NCI-H2196 treated with DMSO at 0.1 percent for 48 hours (cell line): ENCODE results near the gene MRPL9.
A peak's percentile ranks its signal among the peaks of the same experiment; 100 is the strongest.

Experiments
- DNase-seq: peaks from one replicate; lab custom pipeline; 2025; ENCODE audit not compliant: unreplicated experiment; lab: John Stamatoyannopoulos, UW

MRPL9 gene

DNA sequence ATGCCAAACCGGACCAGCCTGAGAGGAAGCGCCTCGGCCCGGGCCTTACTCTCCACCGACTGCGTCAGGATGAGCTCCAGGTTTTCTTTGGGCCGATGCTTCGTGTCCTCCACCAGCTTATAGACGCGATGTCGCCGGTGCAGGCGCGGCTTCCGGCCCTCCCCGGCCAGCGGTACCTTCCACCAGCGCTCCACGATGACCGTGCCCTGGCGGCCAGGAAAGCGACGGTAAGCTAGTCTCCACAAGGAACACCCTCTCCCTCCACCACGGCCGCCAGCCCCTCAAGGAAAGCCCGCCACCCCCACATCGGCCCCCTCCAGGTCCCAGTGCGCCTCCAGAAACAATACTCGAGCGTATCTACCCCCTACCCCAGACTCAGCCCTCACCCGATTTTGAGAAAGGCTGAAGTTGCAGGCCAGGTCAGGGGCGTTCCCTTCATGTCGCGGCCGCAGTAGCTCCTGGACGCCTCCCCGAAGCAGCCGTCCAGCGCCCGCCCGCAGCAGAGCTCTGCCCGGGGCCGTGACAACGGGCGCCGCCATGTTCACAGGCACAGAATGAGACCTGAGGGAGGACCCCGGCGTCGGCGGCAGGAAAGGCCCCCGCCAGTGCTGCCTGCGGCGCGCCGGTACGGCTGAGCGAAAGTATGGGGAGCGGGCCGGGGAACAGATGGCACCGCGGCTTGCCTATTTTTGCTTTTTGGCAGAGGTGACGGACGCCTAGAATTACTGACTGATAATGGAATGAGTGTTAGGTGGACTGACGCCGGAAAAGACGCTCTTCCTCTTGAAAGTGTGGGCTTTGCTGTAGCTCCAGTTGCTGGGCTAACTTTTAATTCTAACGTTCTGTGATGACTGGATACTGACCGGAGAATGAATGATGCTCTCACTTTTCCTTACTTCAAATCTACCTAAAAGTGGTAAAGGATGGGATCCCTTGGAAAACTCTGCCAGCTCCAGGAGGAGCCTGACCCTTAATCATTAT lies at the start of gene MRPL9:
MRPL9 (minus strand) TSS at position 556 of the 981 bp plus-strand sequence; CDS start at position 539, 17 bp downstream.
- peak; percentile 65 for DNase-seq

- no peak for DNase-seq
Measured at GRCh38 chr1:151811181-151811580, 47.9 kb upstream of the MRPL9 start.

- DNase-seq = no peak
Measured at GRCh38 chr1:151809985-151810556, 46.8 kb upstream of the MRPL9 start.

- no peak for DNase-seq
Measured at GRCh38 chr1:151809290-151809984, 46.1 kb upstream of the MRPL9 start.

DNA sequence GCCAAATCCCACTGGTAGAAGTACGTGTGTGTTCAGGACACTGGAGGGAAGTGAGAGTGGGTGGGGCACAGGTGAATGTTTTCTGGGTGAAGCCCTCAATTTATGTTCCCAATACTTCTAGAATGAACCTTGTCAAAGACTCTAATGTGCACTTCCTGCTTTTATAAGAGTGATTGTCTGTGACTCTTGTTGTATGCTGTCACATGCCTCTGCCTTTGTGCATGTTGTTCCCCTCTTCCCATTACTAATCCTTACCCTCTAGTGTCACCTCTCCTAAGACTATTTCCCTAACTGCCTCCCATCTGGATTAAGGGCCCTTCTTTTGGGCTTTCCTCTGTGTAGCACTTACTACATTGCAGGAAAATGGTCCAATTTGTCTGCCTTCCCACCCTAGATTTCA lies 44.5 kb upstream of the MRPL9 start:
- no peak for DNase-seq

- DNase-seq = no peak
Measured at GRCh38 chr1:151807131-151807530, 43.8 kb upstream of the MRPL9 start.

- DNase-seq = no peak
Measured at GRCh38 chr1:151806170-151806569, 42.9 kb upstream of the MRPL9 start.

DNA sequence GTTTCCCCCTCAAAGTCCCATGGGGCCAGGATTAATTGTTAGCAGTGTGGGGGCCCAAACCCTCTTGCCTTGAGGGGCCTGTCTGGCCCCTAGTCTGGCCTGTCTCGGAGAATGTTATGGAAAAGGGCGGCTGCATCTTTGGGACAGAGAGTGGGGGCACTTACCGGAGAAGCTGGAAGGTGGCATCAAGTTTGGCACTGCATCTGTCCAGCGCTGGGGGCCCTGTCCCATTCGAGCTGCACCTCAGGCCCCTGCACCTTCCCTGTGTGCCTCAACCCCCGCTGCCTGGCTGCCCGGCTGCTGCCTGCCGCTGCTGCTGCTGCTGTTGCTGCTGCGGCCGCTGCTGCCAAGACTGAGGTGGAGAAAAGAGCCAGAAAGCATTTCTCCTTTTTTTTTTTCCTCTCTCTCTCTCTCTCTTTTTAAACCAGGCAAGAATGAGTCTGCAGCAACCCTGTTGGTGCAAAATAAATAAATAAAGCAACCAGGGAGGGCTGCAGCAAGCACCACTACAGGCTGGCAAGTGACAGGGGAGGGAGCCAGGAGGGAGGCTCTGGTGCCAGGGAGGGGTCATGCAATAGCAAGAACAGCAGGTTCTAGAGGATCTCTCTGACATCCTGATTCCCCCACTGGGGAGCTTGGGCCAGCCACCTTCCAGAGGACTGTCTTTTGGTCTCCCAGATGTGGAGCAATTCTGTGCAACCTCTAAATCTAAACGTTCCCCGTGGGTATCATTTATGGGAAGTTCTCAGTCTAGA lies 41.9 kb upstream of the MRPL9 start, which contains the start of gene LINGO4:
LINGO4 (minus strand) TSS at position 354 of the 755 bp plus-strand sequence. CDS start 2,715 bp downstream, outside the sequence.
- no peak for DNase-seq

DNA sequence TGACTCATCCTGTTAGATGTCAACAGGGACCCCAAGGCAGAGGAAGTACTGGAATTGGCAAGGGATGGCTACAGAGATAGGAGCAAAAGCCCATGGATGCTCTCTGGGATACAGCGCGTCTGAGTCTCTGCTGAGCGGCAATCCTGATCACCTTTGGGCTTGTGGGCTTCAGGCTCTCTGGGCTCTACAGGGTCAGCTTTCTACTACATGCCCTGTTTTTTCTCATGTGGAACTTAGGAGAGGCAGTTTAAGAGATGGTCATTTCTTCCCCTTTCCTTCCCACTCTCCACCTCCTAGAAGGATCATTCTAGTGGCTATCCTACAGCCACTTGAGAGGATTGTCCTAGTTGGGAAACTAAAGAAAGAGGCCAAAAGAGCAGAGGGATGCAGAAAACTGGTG lies 40.6 kb upstream of the MRPL9 start:
- no peak for DNase-seq

DNA sequence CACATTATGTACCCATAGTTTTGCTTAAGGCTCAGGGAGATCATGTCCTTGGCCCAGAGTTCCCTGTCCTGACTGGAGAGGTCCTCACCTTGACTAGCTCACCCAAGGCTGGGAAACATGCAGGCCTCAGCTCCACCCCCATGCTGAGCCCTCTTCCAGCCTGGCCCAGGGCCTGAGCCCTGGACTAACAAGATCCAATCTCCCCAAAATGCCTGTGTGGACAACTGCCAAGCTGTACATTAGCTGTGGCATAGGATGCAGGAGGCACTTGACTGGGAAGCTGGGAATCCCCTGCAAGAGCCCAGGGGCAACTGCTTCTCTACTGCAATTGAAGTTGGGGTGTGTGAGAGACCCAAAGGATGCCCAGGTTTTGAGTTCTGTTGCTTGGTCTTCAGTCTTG lies 39.9 kb upstream of the MRPL9 start:
- DNase-seq = no peak

DNA sequence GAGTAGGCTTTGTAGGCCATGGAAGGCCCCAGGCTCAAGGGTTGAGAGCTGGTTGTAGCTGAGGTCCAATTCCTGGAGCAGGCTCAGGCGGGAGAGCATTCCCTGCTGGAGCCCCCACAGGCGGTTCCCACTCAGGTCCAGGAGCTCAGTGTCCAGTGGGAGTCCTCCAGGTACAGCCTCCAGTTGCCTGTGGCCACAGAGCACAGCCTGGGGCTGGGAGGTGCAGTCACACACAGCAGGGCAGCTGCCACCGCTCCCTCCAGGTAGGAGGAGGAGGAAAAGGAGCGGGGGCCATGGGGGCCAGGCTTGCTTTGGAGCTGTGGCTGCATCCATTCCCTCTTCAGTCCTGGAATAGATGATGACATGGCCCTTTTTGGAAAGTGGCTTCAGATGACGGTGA lies 39.1 kb upstream of the MRPL9 start:
- DNase-seq = no peak

DNA sequence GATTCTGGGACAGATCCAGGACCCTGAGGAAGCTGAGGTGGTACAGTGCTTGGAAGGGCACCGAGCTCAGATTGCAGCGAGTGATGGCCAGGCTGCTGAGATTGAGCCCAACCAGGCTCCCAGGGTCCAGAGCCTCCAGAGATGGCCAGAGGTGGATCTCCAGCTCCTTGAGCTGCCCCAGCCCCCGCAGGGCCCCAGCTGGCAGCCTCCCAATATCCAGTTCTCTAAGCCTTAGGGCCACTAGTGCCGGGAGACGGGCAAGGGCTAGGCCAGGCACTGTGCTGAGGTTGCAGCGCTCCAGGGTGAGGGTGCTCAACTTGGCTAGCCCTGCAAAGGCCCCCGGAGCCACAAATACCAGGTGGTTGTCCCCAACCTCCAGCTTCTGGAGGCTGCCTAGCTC lies 38.5 kb upstream of the MRPL9 start:
- no peak for DNase-seq

DNA sequence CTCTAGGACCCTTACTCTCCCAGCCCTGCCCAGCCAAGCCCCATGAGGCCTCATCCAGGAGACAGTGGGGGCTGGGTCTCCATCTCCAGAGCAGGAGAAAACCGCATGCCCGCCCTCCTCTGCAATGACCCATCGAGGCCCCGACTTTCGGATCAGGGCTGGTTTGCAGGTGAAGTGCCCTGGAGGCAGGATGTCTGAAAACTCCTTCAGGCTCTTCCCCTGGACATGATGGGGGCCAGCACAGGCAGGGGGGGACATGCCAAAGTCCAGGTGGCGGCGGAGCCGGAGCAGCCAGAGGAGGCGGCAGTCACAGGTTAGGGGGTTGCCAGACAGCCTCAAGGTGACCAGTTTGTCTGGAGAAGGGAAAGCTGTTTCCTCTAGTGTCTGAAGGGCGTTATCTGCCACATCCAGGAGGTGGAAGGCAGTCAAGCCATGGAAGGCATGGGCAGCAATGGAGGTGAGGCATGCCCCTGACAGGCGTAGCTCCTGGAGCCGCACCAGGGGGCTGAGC lies 38.1 kb upstream of the MRPL9 start:
- DNase-seq = no peak

DNA sequence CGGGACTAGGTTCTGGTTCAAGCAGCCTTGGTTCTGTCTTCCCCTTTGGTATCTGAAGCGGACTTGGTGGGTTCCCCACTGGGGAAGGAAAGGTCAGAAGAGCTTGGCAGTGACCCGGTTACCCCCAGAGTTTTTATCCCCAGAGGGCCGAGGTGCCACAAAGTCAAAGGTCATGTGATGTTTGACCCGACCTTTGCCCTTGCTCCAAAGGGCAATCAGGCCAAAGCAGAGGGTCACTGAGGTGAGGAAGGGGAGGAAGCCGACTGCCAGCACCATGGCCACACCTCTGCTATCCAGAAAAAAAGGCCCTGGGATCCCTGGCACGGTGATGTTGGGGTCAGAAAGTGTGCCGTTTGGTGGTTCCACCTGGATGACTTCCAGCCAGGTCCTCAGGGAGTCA lies 37.5 kb upstream of the MRPL9 start:
- no peak for DNase-seq

GRCh38 chr1:151799179-151800022 lies 36.1 kb upstream of the MRPL9 start:
- DNase-seq = no peak

GRCh38 chr1:151798571-151798970 lies 35.3 kb upstream of the MRPL9 start:
- no peak for DNase-seq

DNA sequence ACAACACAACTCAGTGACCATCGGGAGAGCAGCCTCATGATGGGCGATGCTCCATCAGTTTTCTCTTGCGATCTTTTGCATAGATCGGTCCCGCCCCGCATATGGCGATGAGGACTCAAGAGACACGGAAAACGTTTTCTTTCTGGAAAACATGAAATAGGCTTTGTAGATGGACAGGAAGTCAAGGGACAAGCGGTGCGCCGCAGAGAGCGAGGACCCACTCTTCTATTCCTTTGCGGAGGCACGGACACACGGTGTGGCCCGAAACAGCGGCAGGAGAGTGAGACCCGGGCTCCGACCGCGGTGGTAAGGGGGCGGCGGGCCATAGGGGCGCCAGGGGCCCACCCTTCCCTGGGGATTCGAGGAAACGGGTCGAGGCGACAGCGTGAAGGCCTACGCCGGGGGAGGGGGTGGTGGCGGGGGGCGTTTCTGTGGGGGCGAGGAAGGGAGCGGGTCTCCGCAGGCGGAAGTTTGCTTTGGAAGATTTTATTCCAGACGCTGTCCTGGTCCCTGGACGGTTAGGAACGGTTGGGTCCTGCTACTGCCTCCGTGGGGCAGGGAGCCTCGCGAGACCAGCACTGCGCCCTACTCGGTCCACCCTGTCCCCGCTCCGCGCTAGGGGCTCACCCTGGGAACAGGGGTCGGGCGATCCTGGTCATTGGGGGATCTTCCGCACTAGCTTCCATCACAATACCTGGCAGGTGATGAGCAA lies 27.8 kb upstream of the MRPL9 start:
- no peak for DNase-seq

DNA sequence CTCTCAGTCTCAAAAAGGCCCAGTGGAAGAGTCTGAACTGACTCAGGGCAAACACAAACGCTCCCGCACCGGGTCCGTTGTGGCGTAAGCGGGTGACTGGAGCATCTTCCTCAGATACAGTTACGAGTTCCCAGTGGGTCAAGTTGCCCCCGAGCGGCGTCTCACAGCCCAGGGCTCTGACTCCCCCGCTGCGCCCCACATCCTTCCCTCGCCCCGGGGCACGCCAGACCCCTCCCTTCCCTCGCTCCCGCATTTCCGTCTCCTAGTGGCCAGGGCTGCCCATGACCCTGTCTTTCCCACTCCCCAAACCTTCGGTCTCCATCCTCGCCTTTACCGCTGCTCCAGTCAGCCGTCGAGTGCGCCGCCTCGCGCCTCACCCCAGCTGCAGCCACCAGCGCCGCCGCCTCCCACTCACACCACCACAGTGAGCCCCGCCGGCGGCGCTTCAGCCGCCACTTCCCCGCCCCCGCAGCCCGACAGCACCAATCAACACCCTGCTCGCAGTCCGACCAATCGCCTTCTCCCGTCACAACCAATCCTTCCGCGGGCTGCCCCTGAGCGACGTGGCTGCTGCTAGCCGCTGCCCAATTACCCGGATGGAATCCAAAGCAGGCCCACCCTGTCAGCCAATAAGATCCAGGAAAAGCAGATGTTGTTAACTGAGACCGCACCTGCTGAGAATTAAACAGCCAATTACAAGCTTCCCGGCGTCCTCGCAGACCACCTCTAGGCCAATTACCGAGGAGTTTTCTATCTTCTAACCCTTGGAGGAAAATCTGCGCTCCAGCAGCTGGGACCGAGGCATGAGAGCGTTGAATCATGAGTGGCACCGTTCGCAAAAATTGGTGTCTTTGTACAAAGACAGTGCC lies 27.0 kb upstream of the MRPL9 start, which contains the start of gene TDRKH:
TDRKH (minus strand) TSS at position 430 of the 869 bp plus-strand sequence. CDS start 7,478 bp downstream, outside the sequence.
- DNase-seq = peak; percentile 99
